Measurements from ENCODE around the gene FGF16. TPM values are rescaled to one million over a fixed set of nuclear protein-coding genes. Genes with fewer than 3 reads are reported as not detected.

Gene FGF16
- total RNA-seq, 1 donor from 2014 or later = not detected

GRCh38 chrX:77441479-77441878 lies 5.7 kb upstream of the FGF16 start:
- TF ChIP-seq, protein P1, sequence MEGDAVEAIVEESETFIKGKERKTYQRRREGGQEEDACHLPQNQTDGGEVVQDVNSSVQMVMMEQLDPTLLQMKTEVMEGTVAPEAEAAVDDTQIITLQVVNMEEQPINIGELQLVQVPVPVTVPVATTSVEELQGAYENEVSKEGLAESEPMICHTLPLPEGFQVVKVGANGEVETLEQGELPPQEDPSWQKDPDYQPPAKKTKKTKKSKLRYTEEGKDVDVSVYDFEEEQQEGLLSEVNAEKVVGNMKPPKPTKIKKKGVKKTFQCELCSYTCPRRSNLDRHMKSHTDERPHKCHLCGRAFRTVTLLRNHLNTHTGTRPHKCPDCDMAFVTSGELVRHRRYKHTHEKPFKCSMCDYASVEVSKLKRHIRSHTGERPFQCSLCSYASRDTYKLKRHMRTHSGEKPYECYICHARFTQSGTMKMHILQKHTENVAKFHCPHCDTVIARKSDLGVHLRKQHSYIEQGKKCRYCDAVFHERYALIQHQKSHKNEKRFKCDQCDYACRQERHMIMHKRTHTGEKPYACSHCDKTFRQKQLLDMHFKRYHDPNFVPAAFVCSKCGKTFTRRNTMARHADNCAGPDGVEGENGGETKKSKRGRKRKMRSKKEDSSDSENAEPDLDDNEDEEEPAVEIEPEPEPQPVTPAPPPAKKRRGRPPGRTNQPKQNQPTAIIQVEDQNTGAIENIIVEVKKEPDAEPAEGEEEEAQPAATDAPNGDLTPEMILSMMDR (IDR thresholded peaks at IDR 0.05; ENCODE audit: insufficient read depth, low read length, poor library complexity, severe bottlenecking) = no peak
- H3K4me3 ChIP-seq (ENCODE audit: low read depth, low read length) = no peak overlapping the region
- peaks cover 5% of the 10 kb centered on the region for H3K27me3 ChIP-seq (ENCODE audit: control insufficient read depth, insufficient read depth, low read length)
- DNase-seq (ENCODE audit: low read depth) = no peak
- no peaks in the 10 kb centered on the region for H3K36me3 ChIP-seq (ENCODE audit: control insufficient read depth, insufficient read depth, low read length)

DNA sequence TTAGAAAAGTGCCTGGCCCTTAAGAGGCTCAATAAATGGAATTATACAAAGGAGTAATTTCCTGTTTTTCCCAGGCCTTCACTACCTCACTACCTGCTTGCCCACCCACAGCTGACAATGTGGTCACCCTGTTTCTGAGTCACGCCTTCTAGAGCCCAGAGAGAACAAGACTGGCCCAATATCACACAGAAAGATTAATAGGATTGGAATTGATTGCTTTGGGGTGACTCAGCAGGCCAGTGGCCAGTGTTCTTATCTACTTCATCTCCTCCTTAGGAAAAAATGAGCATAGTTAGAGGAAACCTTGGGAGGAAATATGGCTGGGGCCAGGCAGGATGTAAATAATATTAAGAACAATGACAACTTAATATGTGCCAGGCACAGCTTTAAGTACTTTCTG lies 4.5 kb upstream of the FGF16 start:
- Histone ChIP-seq H3K4me3 (ENCODE audit: low read depth, low read length) (no peak overlapping the region), H3K36me3 (ENCODE audit: control insufficient read depth, insufficient read depth, low read length) (no peaks in the 10 kb centered on the region), H3K27me3 (ENCODE audit: control insufficient read depth, insufficient read depth, low read length) (peaks cover 8% of the 10 kb centered on the region)
- TF ChIP-seq, protein P1 (IDR thresholded peaks at IDR 0.05; ENCODE audit: insufficient read depth, low read length, poor library complexity, severe bottlenecking) = no peak
- DNase-seq (ENCODE audit: low read depth) = peak; percentile 61

DNA sequence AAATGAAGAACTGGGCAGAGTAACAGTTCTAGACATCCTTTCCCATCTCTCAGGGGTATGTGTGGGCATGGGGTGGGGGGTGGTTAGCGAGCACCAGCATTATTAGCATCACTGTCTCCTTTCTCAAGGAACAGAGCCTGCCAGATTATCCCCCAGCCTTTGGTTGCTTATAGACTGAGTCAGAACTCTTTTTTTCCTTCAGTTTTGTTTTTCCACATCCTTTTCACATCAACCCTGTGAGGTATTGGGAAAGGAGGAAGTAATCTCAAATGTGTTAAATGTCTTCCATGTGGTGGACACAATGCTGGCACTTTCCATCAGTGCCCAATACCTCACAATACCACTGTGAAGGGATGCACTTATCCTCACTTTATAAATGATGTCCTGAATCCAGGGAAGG lies 3.1 kb upstream of the FGF16 start:
- TF ChIP-seq, protein P1 (IDR thresholded peaks at IDR 0.05; ENCODE audit: insufficient read depth, low read length, poor library complexity, severe bottlenecking) = no peak
- DNase-seq (ENCODE audit: low read depth) = no peak
- Histone ChIP-seq H3K4me3 (ENCODE audit: low read depth, low read length) (no peak overlapping the region), H3K36me3 (ENCODE audit: control insufficient read depth, insufficient read depth, low read length) (no peaks in the 10 kb centered on the region), H3K27me3 (ENCODE audit: control insufficient read depth, insufficient read depth, low read length) (peaks cover 8% of the 10 kb centered on the region)

GRCh38 chrX:77444545-77444944 lies 2.6 kb upstream of the FGF16 start:
- TF ChIP-seq, protein P1 (IDR thresholded peaks at IDR 0.05; ENCODE audit: insufficient read depth, low read length, poor library complexity, severe bottlenecking) = no peak
- Histone ChIP-seq H3K27me3 (ENCODE audit: control insufficient read depth, insufficient read depth, low read length) (peaks cover 8% of the 10 kb centered on the region), H3K4me3 (ENCODE audit: low read depth, low read length) (no peak overlapping the region), H3K36me3 (ENCODE audit: control insufficient read depth, insufficient read depth, low read length) (no peaks in the 10 kb centered on the region)
- DNase-seq (ENCODE audit: low read depth) = no peak

GRCh38 chrX:77446029-77446585 lies 1.1 kb upstream of the FGF16 start:
- DNase-seq (ENCODE audit: low read depth) = no peak
- Histone ChIP-seq H3K4me3 (ENCODE audit: low read depth, low read length) (peak overlapping the region; percentile 29), H3K27me3 (ENCODE audit: control insufficient read depth, insufficient read depth, low read length) (peaks cover 8% of the 10 kb centered on the region), H3K36me3 (ENCODE audit: control insufficient read depth, insufficient read depth, low read length) (no peaks in the 10 kb centered on the region)
- TF ChIP-seq, protein P1 (IDR thresholded peaks at IDR 0.05; ENCODE audit: insufficient read depth, low read length, poor library complexity, severe bottlenecking) = peak; percentile 43
